ENCODE measurements around the gene PIP5KL1. TPM values are rescaled to one million over a fixed set of nuclear protein-coding genes. Genes with fewer than 3 reads are reported as not detected.
A peak's percentile ranks its signal among the peaks of the same experiment; 100 is the strongest.

Gene PIP5KL1
- polyA plus RNA-seq, 1 donor from 2014 or later, result 1.1 TPM

GRCh38 chr9:127936347-127936852, 5.8 kb upstream of the PIP5KL1 start:
- peak overlapping the region; percentile 91 to 97 (median 95) for H3K4me3 Mint-ChIP-seq
- H3K4me1 Mint-ChIP-seq, result peaks cover 25 to 36% (median 34%) of the 10 kb centered on the region in 3 donors
- peaks cover 0 to 2% (median 0%) of the 10 kb centered on the region in 3 donors for H3K9me3 Mint-ChIP-seq
- H3K36me3 Mint-ChIP-seq, result peaks cover 2% of the 10 kb centered on the region
- peak overlapping the region in 2 of 3 donors; percentile 98 for H3K27ac Mint-ChIP-seq
- H3K27me3 Mint-ChIP-seq, result no peaks in the 10 kb centered on the region

- H3K27me3 Mint-ChIP-seq, result no peaks in the 10 kb centered on the region
- H3K9me3 Mint-ChIP-seq, result peaks cover 0 to 2% (median 0%) of the 10 kb centered on the region in 3 donors
- peaks cover 31 to 42% (median 39%) of the 10 kb centered on the region in 3 donors for H3K4me1 Mint-ChIP-seq
- peak overlapping the region; percentile 72 to 98 (median 98) for H3K27ac Mint-ChIP-seq
- peak overlapping the region in 3 of 4 donors; percentile 49 to 94 (median 74) for H3K4me3 Mint-ChIP-seq
- H3K36me3 Mint-ChIP-seq, result peaks cover 2% of the 10 kb centered on the region
Observed at GRCh38 chr9:127935765-127936221, 5.2 kb upstream of the PIP5KL1 start.

- Mint-ChIP-seq H3K4me3 (peak overlapping the region in 1 of 4 donors; percentile 94), H3K27me3 (no peaks in the 10 kb centered on the region), H3K4me1 (peaks cover 31 to 43% (median 41%) of the 10 kb centered on the region in 3 donors), H3K9me3 (peaks cover 0 to 2% (median 0%) of the 10 kb centered on the region in 3 donors), H3K27ac (peak overlapping the region in 2 of 3 donors; percentile 98), H3K36me3 (peaks cover 2% of the 10 kb centered on the region)
Observed at GRCh38 chr9:127934986-127935385, 4.4 kb upstream of the PIP5KL1 start.

- Mint-ChIP-seq H3K9me3 (peaks cover 0 to 2% (median 0%) of the 10 kb centered on the region in 3 donors), H3K4me3 (peak overlapping the region in 2 of 4 donors; percentile 76 to 88), H3K36me3 (peaks cover 2% of the 10 kb centered on the region), H3K27ac (peak overlapping the region in 2 of 3 donors; percentile 87 to 98), H3K27me3 (no peaks in the 10 kb centered on the region), H3K4me1 (peaks cover 31 to 47% (median 43%) of the 10 kb centered on the region in 3 donors)
Observed at GRCh38 chr9:127934248-127934647, 3.7 kb upstream of the PIP5KL1 start.

- Mint-ChIP-seq H3K4me1 (peaks cover 18 to 29% (median 28%) of the 10 kb centered on the region in 3 donors), H3K27ac (peak overlapping the region; percentile 83 to 98 (median 94)), H3K27me3 (peaks cover 1% of the 10 kb centered on the region), H3K9me3 (peaks cover 0 to 2% (median 0%) of the 10 kb centered on the region in 3 donors), H3K4me3 (peak overlapping the region; percentile 76 to 94 (median 87)), H3K36me3 (peaks cover 2% of the 10 kb centered on the region)
Observed at GRCh38 chr9:127931092-127931881, 710 bp upstream of the PIP5KL1 start.

- Mint-ChIP-seq H3K27me3 (peaks cover 1% of the 10 kb centered on the region), H3K36me3 (peaks cover 4% of the 10 kb centered on the region), H3K4me1 (peaks cover 11 to 22% (median 18%) of the 10 kb centered on the region in 3 donors)
Observed at GRCh38 chr9:127929625-127929979, 975 bp downstream of the PIP5KL1 start.

GRCh38 chr9:127928676-127929624, 1.6 kb downstream of the PIP5KL1 start:
- no peaks in the 10 kb centered on the region for H3K9me3 Mint-ChIP-seq
- H3K27me3 Mint-ChIP-seq, result peaks cover 1% of the 10 kb centered on the region
- peak overlapping the region; percentile 48 to 85 (median 62) for H3K4me3 Mint-ChIP-seq
- peaks cover 7 to 22% (median 18%) of the 10 kb centered on the region in 3 donors for H3K4me1 Mint-ChIP-seq
- peaks cover 4% of the 10 kb centered on the region for H3K36me3 Mint-ChIP-seq
- H3K27ac Mint-ChIP-seq, result peak overlapping the region in 2 of 3 donors; percentile 31 to 76

More at GRCh38 chr9:127929625-127929979, 975 bp downstream of the PIP5KL1 start:
- peaks cover 0 to 2% (median 0%) of the 10 kb centered on the region in 3 donors for H3K9me3 Mint-ChIP-seq
- peak overlapping the region in 2 of 3 donors; percentile 31 to 76 for H3K27ac Mint-ChIP-seq
- H3K4me3 Mint-ChIP-seq, result peak overlapping the region; percentile 70 to 89 (median 80)

- peaks cover 1% of the 10 kb centered on the region for H3K27me3 Mint-ChIP-seq
- H3K27ac Mint-ChIP-seq, result peak overlapping the region in 1 of 3 donors; percentile 76
- H3K9me3 Mint-ChIP-seq, result no peaks in the 10 kb centered on the region
- H3K4me1 Mint-ChIP-seq, result peaks cover 7 to 20% (median 16%) of the 10 kb centered on the region in 3 donors
- H3K36me3 Mint-ChIP-seq, result peaks cover 4% of the 10 kb centered on the region
- peak overlapping the region in 2 of 4 donors; percentile 85 to 89 for H3K4me3 Mint-ChIP-seq
Observed at GRCh38 chr9:127927988-127928675, 2.4 kb downstream of the PIP5KL1 start.

- peaks cover 1% of the 10 kb centered on the region for H3K27me3 Mint-ChIP-seq
- H3K4me1 Mint-ChIP-seq, result peaks cover 7 to 17% (median 16%) of the 10 kb centered on the region in 3 donors
- H3K4me3 Mint-ChIP-seq, result peak overlapping the region; percentile 72 to 89 (median 78)
- peak overlapping the region in 1 of 3 donors; percentile 76 for H3K27ac Mint-ChIP-seq
- H3K36me3 Mint-ChIP-seq, result peaks cover 4% of the 10 kb centered on the region
- H3K9me3 Mint-ChIP-seq, result no peaks in the 10 kb centered on the region
Observed at GRCh38 chr9:127927201-127927987, 3.2 kb downstream of the PIP5KL1 start.

- peaks cover 1% of the 10 kb centered on the region for H3K27me3 Mint-ChIP-seq
Observed at GRCh38 chr9:127926906-127927200, 3.7 kb downstream of the PIP5KL1 start.

GRCh38 chr9:127925959-127926905, 4.3 kb downstream of the PIP5KL1 start:
- peaks cover 9 to 15% (median 10%) of the 10 kb centered on the region in 3 donors for H3K4me1 Mint-ChIP-seq
- no peaks in the 10 kb centered on the region for H3K9me3 Mint-ChIP-seq
- H3K4me3 Mint-ChIP-seq, result peak overlapping the region in 3 of 4 donors; percentile 72 to 89 (median 78)
- H3K27ac Mint-ChIP-seq, result peak overlapping the region in 1 of 3 donors; percentile 45
- H3K36me3 Mint-ChIP-seq, result peaks cover 2% of the 10 kb centered on the region
- peaks cover 1% of the 10 kb centered on the region for H3K27me3 Mint-ChIP-seq

More at GRCh38 chr9:127926906-127927200, 3.7 kb downstream of the PIP5KL1 start:
- Mint-ChIP-seq H3K27ac (peak overlapping the region in 1 of 3 donors; percentile 45), H3K9me3 (no peaks in the 10 kb centered on the region), H3K36me3 (peaks cover 4% of the 10 kb centered on the region), H3K4me3 (peak overlapping the region; percentile 72 to 89 (median 78)), H3K4me1 (peaks cover 7 to 18% (median 16%) of the 10 kb centered on the region in 3 donors)

GRCh38 chr9:127924736-127925444, 5.7 kb downstream of the PIP5KL1 start:
- no peaks in the 10 kb centered on the region for H3K9me3 Mint-ChIP-seq
- peaks cover 1% of the 10 kb centered on the region for H3K27me3 Mint-ChIP-seq
- peaks cover 3 to 8% (median 5%) of the 10 kb centered on the region in 3 donors for H3K4me1 Mint-ChIP-seq
- peak overlapping the region in 1 of 4 donors; percentile 33 for H3K4me3 Mint-ChIP-seq
- H3K27ac Mint-ChIP-seq, result peak overlapping the region in 1 of 3 donors; percentile 83
- H3K36me3 Mint-ChIP-seq, result peaks cover 2% of the 10 kb centered on the region

All from IgD-negative memory B cell (primary cell).